Measurements from ENCODE around the gene HK2.
"Not testable (repeated sequence)": the region's sequence is repeated elsewhere in the genome, so short reads cannot be mapped to it uniquely, and the experiment has no call there.

HK2 gene

DNA sequence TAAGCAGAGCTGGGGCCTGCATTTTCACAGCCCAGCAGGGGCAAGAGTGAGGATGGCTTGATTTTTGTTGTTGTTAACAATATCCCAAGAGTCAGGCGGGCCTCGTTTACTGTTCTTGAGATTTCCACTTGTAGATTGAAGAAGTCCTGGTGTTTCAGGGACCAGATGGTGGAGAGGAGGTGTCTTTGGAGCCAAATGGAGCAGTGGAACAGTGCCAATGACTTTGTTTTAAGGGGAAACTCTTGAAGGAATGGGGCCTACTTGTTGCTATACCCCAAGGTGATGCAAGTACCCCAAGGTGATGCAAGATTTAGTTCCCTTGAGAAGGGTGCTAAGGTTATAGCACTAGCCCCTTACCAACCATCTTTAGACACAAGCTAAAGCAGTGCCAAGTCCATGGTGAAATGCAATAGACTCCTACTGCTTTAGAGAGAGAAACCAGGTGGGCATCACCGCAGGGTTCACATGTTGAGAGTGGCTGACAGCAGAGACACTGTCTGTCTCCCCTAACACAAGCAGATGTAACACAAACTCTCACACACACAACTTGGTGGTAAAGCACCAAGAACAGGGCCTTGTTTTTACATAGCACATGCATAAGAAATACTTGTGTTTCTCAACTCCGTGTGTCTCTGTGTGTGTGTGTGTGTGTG is 44.0 kb downstream of the HK2 start:
- DNase-seq: no peak

DNA sequence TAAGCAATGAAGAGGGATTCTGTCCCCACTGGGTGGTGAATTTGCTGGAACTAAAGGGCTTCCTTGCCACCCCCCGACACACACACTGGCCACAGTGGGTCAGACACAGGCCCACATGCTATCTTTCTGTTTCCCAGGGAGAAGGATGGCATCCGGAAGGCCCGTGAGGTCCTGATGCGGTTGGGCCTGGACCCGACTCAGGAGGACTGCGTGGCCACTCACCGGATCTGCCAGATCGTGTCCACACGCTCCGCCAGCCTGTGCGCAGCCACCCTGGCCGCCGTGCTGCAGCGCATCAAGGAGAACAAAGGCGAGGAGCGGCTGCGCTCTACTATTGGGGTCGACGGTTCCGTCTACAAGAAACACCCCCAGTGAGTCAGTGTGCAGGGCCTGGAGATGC is 44.6 kb downstream of the HK2 start:
- no peak for DNase-seq

DNA sequence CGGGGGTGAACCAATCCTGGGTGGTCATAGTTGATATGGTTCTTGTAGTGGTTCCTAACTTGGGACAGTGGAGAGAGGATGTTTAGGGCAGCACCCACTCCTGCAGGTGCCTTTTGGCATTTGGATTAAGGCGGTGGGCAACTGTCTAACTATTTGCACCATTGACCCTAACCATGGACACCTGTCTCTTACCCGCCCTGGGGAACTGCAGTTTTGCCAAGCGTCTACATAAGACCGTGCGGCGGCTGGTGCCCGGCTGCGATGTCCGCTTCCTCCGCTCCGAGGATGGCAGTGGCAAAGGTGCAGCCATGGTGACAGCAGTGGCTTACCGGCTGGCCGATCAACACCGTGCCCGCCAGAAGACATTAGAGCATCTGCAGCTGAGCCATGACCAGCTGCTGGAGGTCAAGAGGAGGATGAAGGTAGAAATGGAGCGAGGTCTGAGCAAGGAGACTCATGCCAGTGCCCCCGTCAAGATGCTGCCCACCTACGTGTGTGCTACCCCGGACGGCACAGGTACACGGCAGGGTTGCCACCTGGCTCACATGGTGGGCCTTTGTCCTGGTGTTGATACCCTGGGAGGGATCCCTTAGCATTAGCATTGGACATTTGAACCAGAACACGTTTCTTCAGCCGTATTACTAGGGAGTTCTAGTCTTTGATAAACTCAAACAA is 46.3 kb downstream of the HK2 start:
- DNase-seq: no peak

- no peak for DNase-seq
These were observed 47.2 kb downstream of the HK2 start for GRCh38 chr2:74881176-74881575.

DNA sequence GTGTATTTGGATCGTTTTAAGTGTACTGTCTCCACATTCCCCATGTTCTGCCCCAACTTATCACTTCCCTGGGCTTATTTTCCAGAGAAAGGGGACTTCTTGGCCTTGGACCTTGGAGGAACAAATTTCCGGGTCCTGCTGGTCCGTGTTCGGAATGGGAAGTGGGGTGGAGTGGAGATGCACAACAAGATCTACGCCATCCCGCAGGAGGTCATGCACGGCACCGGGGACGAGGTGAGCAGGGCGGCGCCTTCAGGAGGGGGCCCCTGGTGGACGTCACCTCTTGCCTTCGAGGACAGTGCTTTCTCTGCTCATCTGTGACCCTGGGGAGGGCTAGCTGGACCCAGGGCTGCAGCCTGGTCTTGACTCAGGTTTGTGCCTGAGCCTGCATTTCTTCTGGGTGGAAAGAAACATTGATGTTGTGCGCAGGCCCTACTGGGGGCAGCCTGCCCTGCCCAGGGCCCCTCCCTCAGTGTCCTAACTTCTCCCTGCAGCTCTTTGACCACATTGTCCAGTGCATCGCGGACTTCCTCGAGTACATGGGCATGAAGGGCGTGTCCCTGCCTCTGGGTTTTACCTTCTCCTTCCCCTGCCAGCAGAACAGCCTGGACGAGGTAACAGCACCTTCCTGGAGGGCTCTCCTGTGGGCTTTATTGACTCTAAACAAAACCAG is 47.8 kb downstream of the HK2 start:
- no peak for DNase-seq

GRCh38 chr2:74882299-74882687 is 48.4 kb downstream of the HK2 start:
- no peak for DNase-seq

DNA sequence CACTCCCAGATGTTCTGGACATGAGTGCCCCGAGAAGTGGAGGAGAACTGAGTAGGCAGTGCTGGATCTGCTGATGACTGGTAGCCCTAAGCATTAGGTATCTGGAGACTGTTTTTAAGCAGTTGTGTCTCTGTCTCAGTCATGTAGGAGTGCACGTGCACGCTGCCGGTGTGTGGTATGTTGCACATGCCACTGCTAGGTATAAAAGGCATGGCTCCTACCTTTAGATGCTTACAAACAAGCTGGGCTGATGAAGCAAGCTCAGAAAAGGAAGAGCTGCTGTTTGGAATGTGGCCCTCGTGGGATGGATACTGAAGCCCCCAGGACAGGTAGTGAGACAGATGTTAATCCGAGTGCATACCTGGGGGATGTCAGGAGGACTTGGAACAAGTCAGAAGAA is 49.1 kb downstream of the HK2 start:
- DNase-seq: no peak

DNA sequence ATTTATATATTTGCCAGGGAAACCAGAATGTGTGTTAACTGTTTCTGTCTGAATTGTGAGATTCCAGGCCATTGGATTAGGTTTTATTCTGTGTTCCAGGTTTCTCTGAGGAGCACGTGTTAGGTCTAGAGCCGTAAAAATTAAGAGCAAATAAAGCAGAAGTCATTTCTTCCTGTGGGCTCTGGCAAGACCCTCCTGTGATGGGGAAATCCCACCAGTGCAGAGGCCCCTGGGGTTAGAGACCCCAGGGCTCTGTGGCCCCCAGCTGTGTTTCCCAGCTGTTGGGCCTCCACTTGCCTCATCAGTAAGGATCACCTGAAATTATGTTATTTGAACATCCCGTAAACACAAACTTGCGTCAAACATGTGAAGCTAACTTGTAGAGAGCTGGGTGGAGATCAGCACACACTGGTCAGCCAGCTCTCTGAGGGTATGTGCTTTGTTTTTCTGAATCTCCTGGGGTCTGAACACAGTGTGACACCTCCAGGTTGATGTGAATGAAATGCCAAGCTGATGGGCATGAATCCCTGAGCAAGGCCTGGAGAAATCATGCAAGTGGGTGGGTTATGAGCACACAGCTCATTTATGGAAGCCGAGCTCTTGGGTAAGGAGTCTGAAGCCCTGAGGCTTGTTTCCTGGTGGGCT is 50.3 kb downstream of the HK2 start:
- no peak for DNase-seq

DNA sequence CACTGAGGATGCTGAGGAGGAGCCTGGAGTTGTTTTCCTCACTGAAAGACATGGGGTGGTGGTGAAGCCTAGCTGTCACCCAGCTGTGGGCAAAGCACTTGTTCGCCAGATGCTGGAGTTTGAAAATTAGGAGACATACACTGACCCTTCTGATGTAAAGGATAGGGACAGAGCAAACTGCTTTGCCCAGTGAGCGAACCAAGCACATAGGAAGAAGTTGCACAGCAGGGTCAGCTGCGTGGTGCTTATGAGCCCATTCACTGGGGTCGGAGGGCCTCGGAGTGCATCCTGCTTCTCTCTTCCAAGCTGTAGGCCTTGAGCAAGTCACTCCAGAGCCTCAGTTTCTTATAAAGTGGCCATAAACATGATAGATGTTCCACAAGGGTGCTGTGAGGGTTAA is 50.9 kb downstream of the HK2 start:
- DNase-seq: no peak

DNA sequence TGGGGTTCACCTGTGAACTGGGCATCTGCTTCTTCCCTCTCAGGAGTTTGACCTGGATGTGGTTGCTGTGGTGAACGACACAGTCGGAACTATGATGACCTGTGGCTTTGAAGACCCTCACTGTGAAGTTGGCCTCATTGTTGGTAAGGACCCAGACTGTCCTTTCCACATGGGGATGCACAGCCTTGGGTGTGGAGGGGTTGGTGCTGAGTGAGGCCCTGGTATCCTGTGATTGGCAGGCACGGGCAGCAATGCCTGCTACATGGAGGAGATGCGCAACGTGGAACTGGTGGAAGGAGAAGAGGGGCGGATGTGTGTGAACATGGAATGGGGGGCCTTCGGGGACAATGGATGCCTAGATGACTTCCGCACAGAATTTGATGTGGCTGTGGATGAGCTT is 52.3 kb downstream of the HK2 start:
- DNase-seq: no peak

DNA sequence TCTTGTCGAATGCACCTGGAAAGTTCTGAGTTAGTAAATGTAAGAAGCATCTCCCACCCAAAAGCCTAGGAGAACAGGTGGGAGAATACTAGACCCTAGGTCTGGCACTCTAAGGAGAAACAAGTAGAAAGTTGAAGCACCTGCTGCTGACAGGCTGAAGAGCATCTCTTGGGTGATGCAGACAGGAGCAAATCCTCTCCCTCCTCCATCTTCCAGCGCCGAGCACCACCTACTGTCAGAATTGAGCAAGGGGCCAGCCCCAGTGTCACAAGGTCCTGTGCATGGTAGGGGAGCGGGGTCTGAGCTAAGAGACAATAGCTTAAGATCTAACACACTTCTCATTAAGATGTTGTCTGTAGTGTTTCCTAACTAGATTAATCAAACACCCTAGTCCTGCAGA is 52.9 kb downstream of the HK2 start:
- no peak for DNase-seq

GRCh38 chr2:74887445-74887951 is 53.6 kb downstream of the HK2 start:
- DNase-seq: no peak

- DNase-seq: no peak
These were observed 54.2 kb downstream of the HK2 start for GRCh38 chr2:74887960-74888700.

DNA sequence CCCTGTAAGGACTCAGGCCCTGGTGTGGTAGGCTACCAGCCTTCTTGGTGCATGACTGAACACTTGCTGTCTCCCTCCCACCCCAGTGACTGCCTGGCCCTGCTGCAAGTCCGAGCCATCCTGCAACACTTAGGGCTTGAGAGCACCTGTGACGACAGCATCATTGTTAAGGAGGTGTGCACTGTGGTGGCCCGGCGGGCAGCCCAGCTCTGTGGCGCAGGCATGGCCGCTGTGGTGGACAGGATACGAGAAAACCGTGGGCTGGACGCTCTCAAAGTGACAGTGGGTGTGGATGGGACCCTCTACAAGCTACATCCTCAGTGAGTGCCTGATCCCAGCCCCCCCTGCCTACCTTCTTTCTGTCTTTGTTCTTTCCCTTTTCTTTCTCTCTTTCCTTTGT is 55.2 kb downstream of the HK2 start:
- DNase-seq: no peak

DNA sequence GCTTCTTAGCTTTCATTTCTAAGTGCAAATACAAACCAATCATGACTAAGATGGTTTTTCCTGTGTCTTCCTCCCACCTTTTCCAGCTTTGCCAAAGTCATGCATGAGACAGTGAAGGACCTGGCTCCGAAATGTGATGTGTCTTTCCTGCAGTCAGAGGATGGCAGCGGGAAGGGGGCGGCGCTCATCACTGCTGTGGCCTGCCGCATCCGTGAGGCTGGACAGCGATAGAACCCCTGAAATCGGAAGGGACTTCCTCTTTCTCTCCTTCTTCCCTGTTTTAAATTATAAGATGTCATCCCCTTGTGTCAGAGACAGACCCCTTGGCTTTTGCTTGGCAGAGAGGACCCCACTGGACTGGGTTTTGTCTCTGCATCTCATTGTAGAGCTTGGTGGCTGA is 56.8 kb downstream of the HK2 start:
- no peak for DNase-seq

- no peak for DNase-seq
These were observed 57.3 kb downstream of the HK2 start for GRCh38 chr2:74891136-74891764.

GRCh38 chr2:74891816-74892215 is 57.9 kb downstream of the HK2 start:
- DNase-seq: not testable (repeated sequence)

- no peak for DNase-seq
These were observed 58.7 kb downstream of the HK2 start for GRCh38 chr2:74892609-74893008.

DNA sequence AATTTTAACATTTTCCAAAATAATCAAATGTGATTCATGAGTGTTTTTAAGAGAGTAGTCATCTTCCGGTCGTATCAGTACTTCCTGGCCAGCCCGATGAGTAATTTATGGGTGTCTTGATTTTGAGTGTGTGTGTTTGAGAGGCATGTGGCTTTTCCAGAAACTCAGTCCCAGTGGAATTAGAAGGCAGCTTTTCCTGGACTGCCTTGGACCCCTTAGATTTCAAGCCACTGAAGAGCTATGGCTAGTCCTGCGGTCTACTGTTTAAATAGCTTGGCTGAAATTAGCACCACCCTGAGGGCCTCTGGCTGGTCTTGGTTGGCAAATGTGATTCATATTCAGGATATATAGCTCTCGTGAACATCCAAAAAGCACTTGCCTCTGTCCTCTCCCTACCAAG is 59.4 kb downstream of the HK2 start:
- no peak for DNase-seq

- DNase-seq: no peak
These were observed 60.5 kb downstream of the HK2 start for GRCh38 chr2:74894272-74894981.

DNA sequence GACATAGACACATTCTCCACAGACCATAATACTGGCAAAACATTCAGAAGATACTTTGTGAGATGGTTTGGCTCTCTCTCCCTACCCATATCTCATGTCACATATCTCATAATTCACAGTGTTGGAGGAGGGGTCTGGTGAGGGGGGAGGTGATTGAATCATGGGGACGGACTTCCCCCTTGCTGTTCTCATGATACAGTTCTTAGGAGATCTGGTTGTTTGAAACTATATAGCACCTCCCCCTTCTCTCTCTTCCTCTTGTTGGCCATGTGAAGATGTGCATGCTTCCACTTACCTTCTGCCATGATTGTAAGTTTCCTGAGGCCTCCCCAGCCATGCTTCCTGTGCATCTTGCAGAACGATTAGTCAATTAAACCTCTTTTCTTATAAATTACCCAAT is 61.1 kb downstream of the HK2 start:
- DNase-seq: no peak

GRCh38 chr2:74896232-74896631 is 62.3 kb downstream of the HK2 start:
- no peak for DNase-seq

Data from activated gamma-delta T cell (primary cell).